K562 treated with DMSO at 1 percent for 48 hours (cell line): ENCODE results near the gene VBP1. TPM values are rescaled to one million over a fixed set of nuclear protein-coding genes. Genes with fewer than 3 reads are reported as not detected.

Experiments used
- total RNA-seq: library from RNA; unstranded; fragments of 300-600 nt; gene quantifications from 2 replicates; pipeline ENCODE4 v1.2.3, GENCODE V29; 2022; ENCODE audit warnings: low replicate concordance; ENCODE audit errors: extremely low read depth

VBP1 gene, protein sequence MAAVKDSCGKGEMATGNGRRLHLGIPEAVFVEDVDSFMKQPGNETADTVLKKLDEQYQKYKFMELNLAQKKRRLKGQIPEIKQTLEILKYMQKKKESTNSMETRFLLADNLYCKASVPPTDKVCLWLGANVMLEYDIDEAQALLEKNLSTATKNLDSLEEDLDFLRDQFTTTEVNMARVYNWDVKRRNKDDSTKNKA
- total RNA-seq = not detected in 2 replicates

DNA sequence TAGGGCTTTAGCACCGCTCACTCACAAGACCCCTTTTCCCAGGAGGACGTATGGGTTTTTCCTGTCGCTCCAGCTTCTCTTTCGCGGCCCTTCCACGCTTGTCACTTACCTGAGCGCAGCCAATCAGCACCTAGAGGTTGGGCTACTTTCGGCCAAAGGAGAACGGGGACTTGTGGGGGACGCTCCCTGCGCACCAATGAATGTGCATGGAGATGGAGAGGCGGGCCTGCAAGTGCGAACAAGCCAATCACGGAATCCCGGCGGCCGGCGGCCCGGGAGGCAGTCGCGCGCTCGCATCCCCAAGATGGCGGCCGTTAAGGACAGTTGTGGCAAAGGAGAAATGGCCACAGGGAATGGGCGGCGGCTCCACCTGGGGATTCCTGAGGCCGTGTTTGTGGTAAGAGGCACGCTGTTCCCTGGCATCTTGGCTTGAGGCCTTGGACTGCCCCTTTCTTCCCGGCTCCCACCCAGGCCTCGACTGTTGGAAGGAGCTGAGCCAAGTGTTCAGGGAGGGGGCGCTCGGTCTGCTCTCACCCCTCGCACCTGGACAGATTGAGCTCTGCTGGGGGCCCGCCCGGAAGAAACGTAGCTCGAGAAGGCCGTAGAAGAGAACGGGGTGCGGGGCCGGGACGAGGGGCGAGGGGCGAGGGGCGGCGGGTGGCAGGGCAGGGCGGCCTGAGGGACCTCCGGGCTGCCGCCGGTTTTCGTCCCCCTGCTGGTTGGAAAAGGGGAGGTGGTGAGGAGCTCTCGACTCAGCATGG lies at the start of gene VBP1:
VBP1 (plus strand) TSS at position 282 of the 761 bp plus-strand sequence; CDS start at position 305, 23 bp downstream.

DNA sequence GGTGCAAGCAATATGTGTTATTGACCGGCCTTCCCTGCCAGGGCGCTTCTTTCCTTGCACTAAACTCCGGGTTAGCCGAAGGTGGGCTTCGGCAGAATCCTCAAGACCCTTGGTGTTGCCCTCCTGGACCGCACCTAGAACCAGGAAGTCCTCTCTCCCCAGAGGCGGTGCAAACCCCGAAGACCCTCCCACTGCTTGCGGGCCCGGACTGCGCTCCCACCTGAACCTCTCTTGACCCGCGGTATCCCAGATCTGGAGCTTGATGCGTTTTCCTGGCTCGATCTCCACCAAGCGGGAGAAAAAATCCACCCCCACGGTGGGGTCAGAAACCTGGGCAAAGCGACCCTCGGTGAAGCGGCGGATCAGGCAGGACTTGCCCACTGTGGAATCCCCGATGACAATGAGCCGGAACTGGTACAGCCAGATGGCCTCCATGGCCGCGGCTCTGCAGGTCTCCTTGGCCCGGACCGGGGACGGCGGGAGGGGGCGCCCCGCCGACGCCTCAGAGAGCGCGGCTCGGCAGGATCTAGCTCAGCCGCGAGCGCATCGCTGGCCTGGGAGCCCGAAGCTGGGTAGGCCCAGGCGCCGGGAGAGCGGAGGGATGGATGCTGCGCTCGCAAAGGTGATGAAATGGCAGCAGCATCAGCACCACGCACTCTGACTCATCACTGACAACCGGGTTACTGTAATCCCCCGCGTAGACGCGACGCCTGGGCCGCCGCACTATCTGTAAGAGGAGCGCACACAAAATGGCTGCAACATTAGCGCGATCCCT lies 47.8 kb downstream of the VBP1 start, which contains the start of gene RAB39B:
RAB39B (minus strand) TSS at position 638 of the 775 bp plus-strand sequence; CDS start at position 435, 203 bp downstream.

Other genes with a start within 250 kb of the VBP1 start
- not detected in 2 replicates for gene F8, start 193.7 kb upstream of the VBP1 start, total RNA-seq
- gene FUNDC2, start 189.6 kb upstream of the VBP1 start, total RNA-seq = not detected in 2 replicates
- gene CMC4, start 145.3 kb upstream of the VBP1 start, total RNA-seq = not detected in 2 replicates
- gene MTCP1, start 145.3 kb upstream of the VBP1 start, total RNA-seq = not detected in 2 replicates
- not detected in 2 replicates for gene BRCC3, start 145.0 kb upstream of the VBP1 start, total RNA-seq
- gene RAB39B, start 48.0 kb downstream of the VBP1 start, total RNA-seq = not detected in 2 replicates
- gene CLIC2, start 118.2 kb downstream of the VBP1 start, total RNA-seq = not detected in 2 replicates
- gene F8A2, start 165.6 kb downstream of the VBP1 start, total RNA-seq = not detected in 2 replicates
- not detected in 2 replicates for gene F8A3, start 242.2 kb downstream of the VBP1 start, total RNA-seq